D721Med (cell line): ENCODE data around the gene PUDP.
"Not testable (repeated sequence)": the region's sequence is repeated elsewhere in the genome, so short reads cannot be mapped to it uniquely, and the experiment has no call there.

ENCODE experiments used
- DNase-seq: peaks from one replicate; pipeline ENCODE4 v3.0.0; 2011; ENCODE audit warnings: low spot score; ENCODE audit not compliant: insufficient read length
- FAIRE-seq: peaks from 2 replicates; lab custom pipeline; 2011; peaks lifted over from hg19 to GRCh38; lab: Jason Lieb, UNC
- TF ChIP-seq, protein P1 (sequence below): IDR thresholded peaks from 2 replicates; pipeline ENCODE4 v1.5.1; 2012; ENCODE audit warnings: mild to moderate bottlenecking, control low read depth; ENCODE audit not compliant: insufficient read depth; ENCODE audit errors: missing control alignments

Gene PUDP

DNA sequence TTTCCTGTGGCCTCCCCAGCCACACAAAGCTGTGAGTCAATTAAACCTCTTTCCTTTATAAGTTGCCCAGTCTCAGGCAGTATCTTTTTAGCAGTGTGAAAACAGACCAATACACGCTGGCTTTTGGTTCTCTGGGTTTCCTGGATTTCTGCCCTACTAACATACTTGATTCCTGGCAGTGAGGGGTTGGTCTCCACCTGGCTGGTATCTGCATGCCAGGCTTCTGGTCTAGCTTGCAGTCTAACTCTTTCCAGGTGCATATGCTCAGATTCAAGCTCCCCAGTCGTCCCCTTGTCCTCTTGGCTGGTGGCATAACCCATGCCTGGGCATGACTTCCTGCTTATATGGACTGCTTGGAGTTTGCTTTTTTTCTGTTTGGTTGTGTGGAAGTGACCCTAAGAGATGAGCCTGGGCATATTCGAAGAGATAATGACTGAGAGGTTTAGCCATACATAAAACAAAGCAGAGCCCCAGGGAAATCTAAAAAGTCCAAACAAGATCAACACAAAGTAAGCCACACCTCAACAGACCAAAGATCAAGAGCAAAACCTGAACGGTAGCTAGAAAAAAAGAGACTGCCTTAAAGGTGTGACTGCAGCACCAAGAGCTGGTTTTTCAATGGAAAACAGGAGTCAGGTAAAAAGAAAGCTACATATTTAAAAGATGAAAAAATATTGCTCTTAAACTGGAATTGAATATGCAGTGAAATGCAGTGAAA lies 102.6 kb downstream of the PUDP start:
- DNase-seq (no peak), FAIRE-seq (no peak)
- TF ChIP-seq, protein P1, sequence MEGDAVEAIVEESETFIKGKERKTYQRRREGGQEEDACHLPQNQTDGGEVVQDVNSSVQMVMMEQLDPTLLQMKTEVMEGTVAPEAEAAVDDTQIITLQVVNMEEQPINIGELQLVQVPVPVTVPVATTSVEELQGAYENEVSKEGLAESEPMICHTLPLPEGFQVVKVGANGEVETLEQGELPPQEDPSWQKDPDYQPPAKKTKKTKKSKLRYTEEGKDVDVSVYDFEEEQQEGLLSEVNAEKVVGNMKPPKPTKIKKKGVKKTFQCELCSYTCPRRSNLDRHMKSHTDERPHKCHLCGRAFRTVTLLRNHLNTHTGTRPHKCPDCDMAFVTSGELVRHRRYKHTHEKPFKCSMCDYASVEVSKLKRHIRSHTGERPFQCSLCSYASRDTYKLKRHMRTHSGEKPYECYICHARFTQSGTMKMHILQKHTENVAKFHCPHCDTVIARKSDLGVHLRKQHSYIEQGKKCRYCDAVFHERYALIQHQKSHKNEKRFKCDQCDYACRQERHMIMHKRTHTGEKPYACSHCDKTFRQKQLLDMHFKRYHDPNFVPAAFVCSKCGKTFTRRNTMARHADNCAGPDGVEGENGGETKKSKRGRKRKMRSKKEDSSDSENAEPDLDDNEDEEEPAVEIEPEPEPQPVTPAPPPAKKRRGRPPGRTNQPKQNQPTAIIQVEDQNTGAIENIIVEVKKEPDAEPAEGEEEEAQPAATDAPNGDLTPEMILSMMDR = no peak

DNA sequence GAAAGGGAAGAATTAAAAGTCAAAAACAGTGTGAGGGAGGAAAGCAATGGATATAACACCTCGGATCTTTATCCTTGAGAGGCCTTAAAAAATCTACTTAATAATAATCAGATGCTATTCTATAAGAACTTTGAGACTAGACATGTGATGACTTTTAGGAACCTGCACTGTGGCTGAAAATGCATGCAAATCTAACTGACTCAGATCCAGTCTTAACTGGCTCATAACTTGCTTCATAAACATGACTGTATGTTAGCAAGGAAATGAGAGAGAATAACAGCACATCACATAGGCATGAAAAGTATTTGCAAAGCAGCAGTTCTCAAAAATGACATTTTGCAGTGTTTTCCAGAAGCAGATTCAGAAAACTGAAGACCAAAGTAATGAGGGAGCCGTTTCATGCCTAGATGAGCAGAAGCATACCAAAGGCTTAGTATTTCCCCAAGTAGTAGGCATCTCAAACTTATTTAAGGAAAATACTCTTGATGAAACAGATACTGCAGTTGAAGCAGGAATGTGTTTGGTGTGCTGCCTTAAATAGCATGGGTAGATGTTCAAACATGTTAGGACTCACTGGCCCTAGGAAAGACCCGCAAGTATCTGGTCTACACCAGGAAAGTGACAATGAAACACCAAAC lies 104.0 kb downstream of the PUDP start:
- not testable (repeated sequence) for DNase-seq, FAIRE-seq

DNA sequence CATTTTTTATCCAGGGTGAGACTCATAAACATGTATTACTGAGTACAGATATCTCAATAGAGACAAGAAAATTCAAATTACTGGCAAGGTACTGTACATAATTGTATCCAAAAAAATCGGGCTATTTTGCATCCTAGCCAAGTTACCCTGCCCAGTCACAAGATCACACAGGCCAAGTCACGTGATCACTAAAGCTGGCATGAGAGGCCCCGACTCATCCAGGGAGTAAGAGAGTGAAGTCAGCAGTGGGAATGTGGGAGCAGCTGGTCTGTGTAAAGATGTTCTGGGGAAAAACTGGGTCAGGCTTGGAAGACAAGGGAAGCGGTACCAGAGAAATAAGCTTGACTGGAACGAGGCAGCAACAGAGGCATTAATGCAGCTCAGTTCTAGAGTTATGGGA lies 119.7 kb downstream of the PUDP start:
- no peak for DNase-seq
- no peak for FAIRE-seq
- TF ChIP-seq, protein P1 = no peak

DNA sequence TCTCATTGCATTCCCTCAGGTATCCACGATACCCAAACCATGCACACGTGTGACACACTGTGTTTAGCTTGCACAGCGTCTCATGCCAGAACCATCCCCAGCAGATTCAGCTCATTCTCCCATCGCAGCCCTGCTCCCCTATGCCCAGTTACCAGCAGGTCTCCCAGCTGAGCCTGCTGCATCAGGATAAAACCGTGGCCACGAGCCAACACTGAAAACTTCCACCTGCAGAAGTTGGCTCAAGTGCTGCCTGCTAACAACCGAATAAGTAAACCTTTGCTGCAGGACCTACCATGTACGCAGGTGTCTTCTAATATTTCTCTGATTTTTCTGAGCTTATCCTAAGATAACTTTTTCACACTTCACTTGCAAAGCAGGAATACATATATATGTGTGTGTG lies 120.9 kb downstream of the PUDP start:
- TF ChIP-seq, protein P1 = no peak
- DNase-seq (no peak), FAIRE-seq (no peak)

DNA sequence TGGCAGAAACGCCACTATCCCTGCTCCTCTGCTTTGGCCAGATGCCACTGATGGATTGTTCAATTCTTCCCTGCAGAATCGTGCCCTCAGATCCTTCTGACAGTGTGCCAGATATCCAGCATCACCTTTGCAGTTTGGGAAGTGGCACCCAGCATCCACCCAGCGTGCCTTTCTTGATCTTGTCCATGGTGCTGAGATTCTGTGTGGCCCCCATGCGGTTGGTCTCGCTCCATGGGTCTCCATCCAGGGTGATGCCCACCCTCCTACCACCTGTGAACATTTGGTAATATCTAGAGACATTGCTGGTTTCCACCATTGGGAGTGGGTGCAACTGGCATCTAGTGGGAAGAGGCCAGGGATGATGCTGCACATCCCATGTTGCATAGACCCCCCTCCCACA lies 121.6 kb downstream of the PUDP start:
- not testable (repeated sequence) for FAIRE-seq

DNA sequence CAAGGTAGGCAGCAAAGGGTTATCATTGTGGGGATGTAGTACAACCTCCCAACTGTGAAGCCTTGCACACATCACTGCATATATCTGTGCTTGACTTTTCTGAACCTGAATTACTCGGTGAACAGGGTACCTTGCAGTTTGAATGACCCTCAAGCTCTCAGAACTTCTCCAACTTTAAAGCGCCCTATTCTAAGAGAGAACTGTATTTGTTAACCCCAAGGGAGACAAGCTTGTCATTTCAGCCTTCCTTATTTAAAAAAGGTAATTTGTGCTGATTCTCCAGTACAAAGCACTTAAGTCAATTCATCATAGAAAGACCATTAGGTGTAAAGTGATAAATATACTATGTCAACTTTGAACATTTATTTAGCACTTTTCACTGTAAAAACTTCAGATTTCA lies 122.5 kb downstream of the PUDP start:
- TF ChIP-seq, protein P1 = no peak
- no peak for FAIRE-seq
- no peak for DNase-seq

More for the DNA sequence above, 121.6 kb downstream of the PUDP start:
- not testable (repeated sequence) for DNase-seq

DNA sequence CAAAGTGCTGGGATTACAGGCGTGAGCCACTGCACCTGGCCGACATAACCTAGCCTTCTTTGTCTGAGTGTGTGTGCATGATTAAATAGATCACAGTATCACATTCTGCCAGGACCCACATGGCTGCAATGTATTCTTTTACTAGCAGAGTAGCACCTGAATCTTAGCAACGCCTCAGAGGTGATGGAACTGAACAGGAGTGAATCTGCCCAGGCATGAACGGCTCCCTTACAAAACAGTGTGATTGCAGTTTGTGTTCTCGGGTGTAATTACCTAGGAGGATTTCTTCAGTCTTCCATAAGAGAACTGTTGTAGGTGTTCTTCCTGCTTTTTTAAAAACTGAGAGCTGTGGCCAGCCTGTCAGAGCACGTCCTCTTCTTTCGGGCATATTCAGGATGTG lies 123.1 kb downstream of the PUDP start:
- DNase-seq (no peak), FAIRE-seq (no peak)
- TF ChIP-seq, protein P1 = no peak

DNA sequence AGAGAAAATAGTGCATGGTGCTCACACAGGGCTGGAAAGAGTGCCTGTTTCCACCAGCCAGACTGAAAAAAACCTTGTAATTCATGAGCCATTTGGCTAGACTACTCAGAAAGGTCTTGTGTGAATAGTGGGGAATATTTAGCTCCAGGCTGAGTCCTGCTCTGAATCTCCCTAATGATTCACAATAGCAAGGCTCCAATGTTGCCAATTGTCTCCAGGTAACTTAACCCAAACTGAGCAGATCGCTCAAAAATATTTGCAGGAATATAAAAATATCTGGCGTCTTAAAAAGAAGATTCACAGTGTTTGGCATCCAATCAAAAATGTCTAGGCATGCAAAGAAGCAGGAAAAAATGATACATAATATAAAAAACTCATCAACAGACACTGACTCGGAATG lies 125.0 kb downstream of the PUDP start:
- DNase-seq, FAIRE-seq: not testable (repeated sequence)

DNA sequence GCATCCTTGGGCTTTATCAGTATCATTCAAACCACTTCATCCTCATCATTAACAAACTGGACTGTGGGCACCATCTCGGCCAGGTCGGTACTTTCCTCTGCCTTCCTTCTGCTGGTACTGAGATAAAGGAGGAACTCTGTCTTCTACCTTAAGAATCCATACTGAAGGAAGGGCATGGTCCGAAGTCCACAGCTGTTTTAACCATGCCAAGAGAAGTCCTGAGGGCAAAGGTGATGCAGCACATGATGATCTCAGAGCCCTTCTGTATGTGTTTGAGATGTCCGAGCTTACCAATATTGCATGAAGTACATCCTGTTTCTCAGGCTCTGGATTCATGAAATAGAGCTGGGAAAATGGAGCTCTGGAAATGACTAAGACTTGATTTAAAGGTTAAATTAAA lies 126.0 kb downstream of the PUDP start:
- TF ChIP-seq, protein P1 = no peak
- FAIRE-seq = no peak

More for the DNA sequence above, 126.0 kb downstream of the PUDP start:
- no peak for DNase-seq
